Gastroesophageal sphincter (tissue), 4 donors: Measurements from ENCODE around the gene LRTM1. TPM values are rescaled to one million over a fixed set of nuclear protein-coding genes. Genes with fewer than 3 reads are reported as not detected.

Source experiments
- ATAC-seq: fragments of 150-250 bp; one replicate; pipeline ENCODE4 v1.9.1; 2016; ENCODE audit warnings: mild to moderate bottlenecking, moderate library complexity
- H3K27ac ChIP-seq, 4 donors: fragments of 200-600 bp; sonication (generic) in 3 of 4; 1 replicate in 3 of 4; 2 replicates in 1 of 4; pipeline ENCODE4 v1.5.1; 2016 to 2019
- H3K27me3 ChIP-seq: fragments of 200-600 bp; sonication (generic); one replicate; pipeline ENCODE4 v1.5.1; 2019
- H3K36me3 ChIP-seq, 2 donors: fragments of 200-600 bp; sonication (generic); one replicate each; pipeline ENCODE4 v1.5.1; 2019; ENCODE audit warnings: control low read depth in 1 of 2
- H3K4me1 ChIP-seq, 3 donors: fragments of 200-600 bp; sonication (generic); 1 replicate in 2 of 3; 2 replicates in 1 of 3; pipeline ENCODE4 v1.5.1; 2016 to 2019; ENCODE audit warnings: control low read depth in 2 of 3
- H3K4me3 ChIP-seq, 2 donors: fragments of 200-600 bp; sonication (generic); one replicate each; pipeline ENCODE4 v1.5.1; 2019; ENCODE audit warnings: mild to moderate bottlenecking in 1 of 2, moderate library complexity in 1 of 2
- H3K9me3 ChIP-seq, 3 donors: fragments of 200-600 bp; sonication (generic); one replicate each; pipeline ENCODE4 v1.5.1; 2017 to 2019; ENCODE audit warnings: control low read depth in 2 of 3
- CTCF ChIP-seq, 4 experiments: fragments of 200-600 bp in 2 of 4; fragments of 450-650 bp in 2 of 4; sonication (generic) in 1 of 4; IDR thresholded peaks; one replicate each; pipeline ENCODE4 v1.5.1; 2017 to 2019; ENCODE audit warnings: antibody characterized with exemption in 4 of 4, mild to moderate bottlenecking in 2 of 4, moderate library complexity in 2 of 4
- EP300 ChIP-seq: sonication (generic); formaldehyde crosslinking; IDR thresholded peaks from one replicate; pipeline ENCODE4 v1.6.1; 2017; ENCODE audit warnings: antibody characterized with exemption, mild to moderate bottlenecking
- POLR2A ChIP-seq, 2 donors: fragments of 450-650 bp; IDR thresholded peaks; one replicate each; pipeline ENCODE4 v1.6.1; 2017; ENCODE audit warnings: antibody characterized with exemption in 2 of 2, mild to moderate bottlenecking in 2 of 2, moderate library complexity in 1 of 2
- POLR2AphosphoS5 ChIP-seq: sonication (generic); formaldehyde crosslinking; IDR thresholded peaks from one replicate; pipeline ENCODE4 v1.6.1; 2017; ENCODE audit warnings: antibody characterized with exemption
- WGBS, 2 donors: methylation state at CpG; one replicate each; pipeline ENCODE4 v1.1.5; 2018; ENCODE audit warnings: low coverage in 1 of 2; 5-methylcytosine and 5-hydroxymethylcytosine counted together
- total RNA-seq, 4 donors: library from RNA; depleted of rRNA; stranded (reverse); fragments of >200 nt; gene quantifications; one replicate each; pipeline ENCODE4 v1.1.0, GENCODE V29; 2016

The LRTM1 gene
- total RNA-seq, 4 donors from 2014 or later, result not detected

DNA sequence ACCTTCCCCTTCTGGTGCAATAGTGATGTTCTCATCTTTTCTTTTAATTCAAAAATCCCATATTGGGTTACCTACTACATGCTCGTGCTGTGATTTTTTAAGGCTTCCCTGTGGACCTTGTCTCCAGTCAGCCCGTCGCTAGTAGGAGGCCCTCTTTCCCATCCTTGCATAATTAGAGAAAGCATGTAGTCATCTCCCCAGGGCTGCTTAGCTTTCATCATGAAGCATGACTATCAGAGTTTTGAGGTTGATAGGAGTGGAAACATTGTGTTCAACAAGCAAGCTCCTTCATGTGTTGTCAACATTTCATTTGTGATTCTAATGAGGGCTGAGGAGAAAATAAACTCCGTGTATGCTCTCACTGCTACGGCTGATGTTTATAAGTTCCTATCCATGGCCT lies 8.7 kb upstream of the LRTM1 start:
- ATAC-seq, result no peak
- WGBS, 2 donors, result 75 to 100% methylated on average over 1 to 5 of the region's 5 CpGs
- no peaks in the 10 kb centered on the region for H3K9me3 ChIP-seq

DNA sequence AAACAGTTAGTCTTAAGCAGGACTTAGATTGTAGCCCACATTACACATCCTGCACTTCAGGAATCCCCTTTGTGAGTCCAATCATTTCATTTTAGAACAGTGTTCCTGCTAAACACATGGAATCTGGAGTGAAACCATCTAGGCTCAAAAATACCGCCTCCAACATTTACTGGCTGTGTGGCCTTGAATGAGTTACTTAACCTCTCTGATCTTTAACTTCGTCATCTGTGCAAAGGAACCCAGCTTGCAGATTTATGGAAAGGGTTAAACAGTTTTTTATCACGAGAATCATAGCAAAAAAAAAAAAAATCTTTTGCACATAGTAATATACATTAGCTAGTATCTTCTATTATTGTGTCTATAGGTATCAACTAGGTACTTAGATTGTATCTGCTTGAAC lies 8.0 kb upstream of the LRTM1 start:
- no peaks in the 10 kb centered on the region for H3K27me3 ChIP-seq
- ATAC-seq, result no peak
- H3K36me3 ChIP-seq, result no peaks in the 10 kb centered on the region
- TF ChIP-seq POLR2AphosphoS5 (no peak), POLR2A (IDR thresholded peaks at IDR 0.05) (no peak), CTCF (IDR thresholded peaks at IDR 0.05) (no peak)
- no peak overlapping the region for H3K4me3 ChIP-seq
- no peak overlapping the region for H3K27ac ChIP-seq
- H3K4me1 ChIP-seq, result no peaks in the 10 kb centered on the region
- 75 to 77% methylated on average over 3 of the region's 3 CpGs for WGBS, 2 donors
- H3K9me3 ChIP-seq, result no peaks in the 10 kb centered on the region

More for the DNA sequence above, 8.7 kb upstream of the LRTM1 start:
- Histone ChIP-seq H3K36me3 (no peaks in the 10 kb centered on the region), H3K4me3 (no peak overlapping the region), H3K27me3 (no peaks in the 10 kb centered on the region), H3K27ac (no peak overlapping the region), H3K4me1 (no peaks in the 10 kb centered on the region)
- no peak for TF ChIP-seq CTCF (IDR thresholded peaks at IDR 0.05)
- no peak for TF ChIP-seq EP300

GRCh38 chr3:54932606-54933005 lies 4.7 kb upstream of the LRTM1 start:
- Histone ChIP-seq H3K4me1 (no peaks in the 10 kb centered on the region), H3K27me3 (no peaks in the 10 kb centered on the region), H3K36me3 (no peaks in the 10 kb centered on the region), H3K27ac (no peak overlapping the region), H3K4me3 (no peak overlapping the region), H3K9me3 (no peaks in the 10 kb centered on the region)
- no peak for ATAC-seq
- no peak for TF ChIP-seq EP300
- no peak for TF ChIP-seq POLR2AphosphoS5
- WGBS, 2 donors, result 47 to 83% methylated on average over 2 to 3 of the region's 4 CpGs

DNA sequence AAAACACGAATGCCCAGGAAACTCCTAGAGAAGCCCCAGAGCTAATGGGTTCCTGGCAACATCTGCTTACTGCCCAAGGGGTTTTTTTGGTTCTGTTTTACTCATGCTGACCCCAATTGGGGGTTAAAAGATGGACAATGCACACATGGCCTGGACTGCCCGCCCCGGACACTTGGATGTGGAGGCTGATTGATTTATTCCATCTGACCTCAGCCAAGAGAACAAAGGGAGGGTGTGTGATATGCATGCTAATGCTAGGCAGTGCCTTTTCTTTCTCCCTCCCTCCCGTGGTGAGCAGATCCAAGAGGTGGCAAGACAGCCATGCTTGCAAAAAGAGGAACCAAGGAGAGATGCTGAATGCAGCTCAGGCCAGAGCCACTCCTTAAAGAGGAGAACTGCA lies 3.3 kb upstream of the LRTM1 start:
- Histone ChIP-seq H3K27ac (no peak overlapping the region), H3K4me3 (no peak overlapping the region), H3K9me3 (no peaks in the 10 kb centered on the region), H3K36me3 (no peaks in the 10 kb centered on the region), H3K27me3 (no peaks in the 10 kb centered on the region), H3K4me1 (no peaks in the 10 kb centered on the region)
- TF ChIP-seq POLR2AphosphoS5 (no peak), CTCF (IDR thresholded peaks at IDR 0.05) (no peak), EP300 (no peak), POLR2A (IDR thresholded peaks at IDR 0.05) (no peak)
- WGBS, 2 donors, result 57 to 80% methylated on average over 1 to 4 of the region's 4 CpGs
- no peak for ATAC-seq

- no peaks in the 10 kb centered on the region for H3K4me1 ChIP-seq
- H3K9me3 ChIP-seq, result no peaks in the 10 kb centered on the region
- ATAC-seq, result no peak
- 98 to 100% methylated on average over 1 to 7 of the region's 12 CpGs for WGBS, 2 donors
- H3K27me3 ChIP-seq, result no peaks in the 10 kb centered on the region
- no peaks in the 10 kb centered on the region for H3K36me3 ChIP-seq
- H3K27ac ChIP-seq, result no peak overlapping the region
- no peak overlapping the region for H3K4me3 ChIP-seq
- TF ChIP-seq POLR2A (IDR thresholded peaks at IDR 0.05) (no peak), EP300 (no peak), CTCF (IDR thresholded peaks at IDR 0.05) (no peak), POLR2AphosphoS5 (no peak)
These were observed 9.3 kb downstream of the LRTM1 start for GRCh38 chr3:54918516-54918915.

- Histone ChIP-seq H3K4me3 (no peak overlapping the region), H3K4me1 (no peaks in the 10 kb centered on the region), H3K27ac (no peak overlapping the region), H3K9me3 (no peaks in the 10 kb centered on the region), H3K36me3 (no peaks in the 10 kb centered on the region), H3K27me3 (no peaks in the 10 kb centered on the region)
- ATAC-seq, result no peak
- TF ChIP-seq POLR2AphosphoS5, result no peak
- TF ChIP-seq CTCF (IDR thresholded peaks at IDR 0.05), result no peak
- no peak for TF ChIP-seq POLR2A (IDR thresholded peaks at IDR 0.05)
- no peak for TF ChIP-seq EP300
- WGBS, 2 donors, result 91 to 100% methylated on average over 3 to 4 of the region's 4 CpGs
These were observed 10.0 kb downstream of the LRTM1 start for GRCh38 chr3:54917862-54918261.
